ENCODE measurements around the gene ABRACL.

DNA sequence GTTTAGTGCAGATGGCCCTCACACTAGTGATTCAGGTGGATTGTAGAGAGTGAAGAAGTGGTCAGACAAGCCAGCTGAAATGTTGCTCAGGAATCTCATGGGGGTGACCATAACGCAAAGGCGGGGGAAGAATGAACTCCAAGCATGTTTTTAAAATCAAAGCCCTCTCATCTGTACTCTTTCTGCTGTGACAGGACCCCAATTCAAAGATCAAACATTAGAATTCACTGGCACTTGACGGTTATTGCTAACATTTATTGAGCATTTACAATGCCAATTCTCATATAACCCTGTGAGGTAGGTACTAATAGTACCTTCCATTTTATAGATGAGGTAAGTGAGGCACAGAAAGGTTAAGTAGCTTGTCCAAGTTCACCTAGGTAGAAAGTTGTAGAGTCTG, 15.7 kb downstream of the ABRACL start:
- TF ChIP-seq, protein P1, sequence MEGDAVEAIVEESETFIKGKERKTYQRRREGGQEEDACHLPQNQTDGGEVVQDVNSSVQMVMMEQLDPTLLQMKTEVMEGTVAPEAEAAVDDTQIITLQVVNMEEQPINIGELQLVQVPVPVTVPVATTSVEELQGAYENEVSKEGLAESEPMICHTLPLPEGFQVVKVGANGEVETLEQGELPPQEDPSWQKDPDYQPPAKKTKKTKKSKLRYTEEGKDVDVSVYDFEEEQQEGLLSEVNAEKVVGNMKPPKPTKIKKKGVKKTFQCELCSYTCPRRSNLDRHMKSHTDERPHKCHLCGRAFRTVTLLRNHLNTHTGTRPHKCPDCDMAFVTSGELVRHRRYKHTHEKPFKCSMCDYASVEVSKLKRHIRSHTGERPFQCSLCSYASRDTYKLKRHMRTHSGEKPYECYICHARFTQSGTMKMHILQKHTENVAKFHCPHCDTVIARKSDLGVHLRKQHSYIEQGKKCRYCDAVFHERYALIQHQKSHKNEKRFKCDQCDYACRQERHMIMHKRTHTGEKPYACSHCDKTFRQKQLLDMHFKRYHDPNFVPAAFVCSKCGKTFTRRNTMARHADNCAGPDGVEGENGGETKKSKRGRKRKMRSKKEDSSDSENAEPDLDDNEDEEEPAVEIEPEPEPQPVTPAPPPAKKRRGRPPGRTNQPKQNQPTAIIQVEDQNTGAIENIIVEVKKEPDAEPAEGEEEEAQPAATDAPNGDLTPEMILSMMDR (IDR thresholded peaks at IDR 0.05) = no peak
- TF ChIP-seq POLR2A (IDR thresholded peaks at IDR 0.05) (no peak), EP300 (IDR thresholded peaks at IDR 0.05) (no peak)

Data from upper lobe of left lung (tissue), 4 donors.